Thymus (tissue), 11 donors: ENCODE measurements around the gene CCL15. TPM values are rescaled to one million over a fixed set of nuclear protein-coding genes. Genes with fewer than 3 reads are reported as not detected.

Source experiments
- DNase-seq, 9 donors: peaks; one replicate each; pipeline ENCODE4 v3.0.0-alpha.2; 2013; ENCODE audit warnings: low spot score in 9 of 9, low read depth in 6 of 9, missing footprints in 1 of 9
- H3K27ac ChIP-seq, 2 donors: one replicate each; pipeline ENCODE4 v1.5.1; 2013; ENCODE audit warnings: control low read depth in 1 of 2, low read depth in 1 of 2, low read length in 1 of 2, mild to moderate bottlenecking in 1 of 2, moderate library complexity in 1 of 2
- H3K27me3 ChIP-seq, 2 donors: one replicate each; pipeline ENCODE4 v1.5.1; 2013; ENCODE audit warnings: low read length in 1 of 2; ENCODE audit not compliant: control insufficient read depth in 2 of 2, insufficient read depth in 1 of 2
- H3K36me3 ChIP-seq, 2 donors: one replicate each; pipeline ENCODE4 v1.5.1; 2013; ENCODE audit warnings: low read length in 1 of 2, mild to moderate bottlenecking in 1 of 2, moderate library complexity in 1 of 2; ENCODE audit not compliant: control insufficient read depth in 2 of 2, insufficient read depth in 2 of 2
- H3K4me1 ChIP-seq, 2 donors: one replicate each; pipeline ENCODE4 v1.5.1; 2013; ENCODE audit warnings: low read length in 2 of 2; ENCODE audit not compliant: control insufficient read depth in 2 of 2, insufficient read depth in 2 of 2
- H3K4me3 ChIP-seq, 2 donors: one replicate each; pipeline ENCODE4 v1.5.1; 2013; ENCODE audit warnings: low read length in 2 of 2, control low read depth in 1 of 2, mild to moderate bottlenecking in 1 of 2
- H3K9me3 ChIP-seq, 2 donors: one replicate each; pipeline ENCODE4 v1.5.1; 2013; ENCODE audit warnings: low read length in 1 of 2, mild to moderate bottlenecking in 1 of 2; ENCODE audit not compliant: control insufficient read depth in 2 of 2, insufficient read depth in 1 of 2
- WGBS: extraction: QIAGEN DNeasy Blood & Tissue Kit; methylation state at CpG from one replicate; pipeline ENCODE4 v1.1.7; 2013; 5-methylcytosine and 5-hydroxymethylcytosine counted together
- polyA plus RNA-seq: library from polyadenylated mRNA; stranded (reverse); fragments of 200-250 nt; gene quantifications from one replicate; pipeline ENCODE4 v1.2.3, GENCODE V29; 2013
- total RNA-seq: library from RNA; stranded (reverse); fragments of 120-200 nt; gene quantifications from one replicate; pipeline ENCODE4 v1.2.4, GENCODE V29; 2013
- donor health status: healthy.

The CCL15 gene
- total and polyA plus RNA-seq, 2 donors, result 0.73 TPM; not detected in 1

GRCh38 chr17:35981908-35982330 lies 19.4 kb downstream of the CCL15 start:
- 90% methylated on average over 4 of the region's 4 CpGs for WGBS
- no peaks in the 10 kb centered on the region for H3K36me3 ChIP-seq
- no peaks in the 10 kb centered on the region for H3K27me3 ChIP-seq
- H3K4me3 ChIP-seq, result no peak overlapping the region
- H3K9me3 ChIP-seq, result no peaks in the 10 kb centered on the region
- DNase-seq, result no peak
- H3K27ac ChIP-seq, result no peak overlapping the region
- H3K4me1 ChIP-seq, result no peaks in the 10 kb centered on the region

- no peaks in the 10 kb centered on the region for H3K36me3 ChIP-seq
- H3K27me3 ChIP-seq, result no peaks in the 10 kb centered on the region
- no peak for DNase-seq
- no peak within 1 kb of the TSS for H3K4me3 ChIP-seq
- H3K9me3 ChIP-seq, result no peaks in the 10 kb centered on the region
- H3K4me1 ChIP-seq, result no peaks in the 10 kb centered on the region
- 96% methylated on average over 12 of the region's 12 CpGs for WGBS
- H3K27ac ChIP-seq, result no peak within 1 kb of the TSS
Observed at GRCh38 chr17:35981246-35981645, 20.1 kb downstream of the CCL15 start, which contains the start of gene CCL16. Gene CCL16 (minus strand): TSS chr17:35981497. CDS start chr17:35981420, 77 bp downstream.

DNA sequence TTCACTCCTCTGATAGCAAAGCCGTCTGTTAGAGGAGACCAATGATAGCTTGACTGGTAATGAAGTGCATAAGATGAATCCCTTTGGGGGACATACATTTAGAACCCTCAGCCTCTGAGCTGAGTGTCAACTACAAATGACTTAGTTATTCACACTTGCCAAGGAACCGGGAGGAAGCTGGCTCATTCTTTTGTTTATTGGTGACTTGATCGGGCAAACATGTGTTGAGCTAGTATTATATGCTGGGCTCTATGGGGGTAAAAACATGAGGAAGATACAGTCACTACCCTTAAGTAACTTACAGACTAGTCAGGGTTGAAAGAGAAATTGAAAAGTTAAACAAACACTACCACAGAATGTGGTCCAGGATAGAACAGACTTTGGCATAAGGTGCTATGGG lies 23.0 kb downstream of the CCL15 start:
- no peaks in the 10 kb centered on the region for H3K36me3 ChIP-seq
- DNase-seq, result no peak
- no peaks in the 10 kb centered on the region for H3K9me3 ChIP-seq
- no peaks in the 10 kb centered on the region for H3K27me3 ChIP-seq
- no peak overlapping the region for H3K27ac ChIP-seq
- 97% methylated on average over 3 of the region's 3 CpGs for WGBS
- H3K4me3 ChIP-seq, result no peak overlapping the region
- H3K4me1 ChIP-seq, result no peaks in the 10 kb centered on the region

- 95% methylated on average over 7 of the region's 7 CpGs for WGBS
- Histone ChIP-seq H3K27ac (no peak overlapping the region), H3K36me3 (no peaks in the 10 kb centered on the region), H3K27me3 (no peaks in the 10 kb centered on the region), H3K9me3 (no peaks in the 10 kb centered on the region), H3K4me3 (no peak overlapping the region), H3K4me1 (no peaks in the 10 kb centered on the region)
- DNase-seq, result no peak
Observed at GRCh38 chr17:35977509-35977908, 23.8 kb downstream of the CCL15 start.

GRCh38 chr17:35973333-35974260 lies 27.8 kb downstream of the CCL15 start:
- DNase-seq, result no peak
- 82% methylated on average over 10 of the region's 10 CpGs for WGBS
- Histone ChIP-seq H3K27ac (no peak overlapping the region), H3K27me3 (no peaks in the 10 kb centered on the region), H3K9me3 (no peaks in the 10 kb centered on the region), H3K4me3 (no peak overlapping the region), H3K36me3 (no peaks in the 10 kb centered on the region), H3K4me1 (no peaks in the 10 kb centered on the region)

DNA sequence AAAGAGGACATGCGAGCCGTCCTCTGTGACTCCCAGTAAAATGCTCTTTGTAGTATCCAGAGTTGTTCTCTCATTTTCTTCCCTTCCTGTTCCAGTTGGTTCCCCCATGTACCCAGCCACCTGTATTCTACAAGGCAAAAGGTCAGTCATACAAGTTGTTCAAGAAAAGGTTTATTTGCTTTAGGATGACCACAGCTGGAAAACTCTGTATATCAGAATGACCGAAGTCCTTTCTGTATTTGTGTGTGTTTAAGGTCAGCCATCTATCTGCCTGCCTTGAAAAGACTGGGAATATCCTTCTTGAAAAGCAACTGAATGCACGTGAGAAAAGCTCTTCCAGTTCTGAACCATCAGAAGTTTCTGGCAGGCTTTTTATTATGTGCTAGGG lies 28.4 kb downstream of the CCL15 start:
- no peaks in the 10 kb centered on the region for H3K27me3 ChIP-seq
- no peak overlapping the region for H3K27ac ChIP-seq
- H3K4me1 ChIP-seq, result no peaks in the 10 kb centered on the region
- H3K9me3 ChIP-seq, result no peaks in the 10 kb centered on the region
- no peaks in the 10 kb centered on the region for H3K36me3 ChIP-seq
- H3K4me3 ChIP-seq, result no peak overlapping the region
- DNase-seq, result no peak
- WGBS, result 95% methylated on average over 4 of the region's 4 CpGs

GRCh38 chr17:35972535-35972934 lies 28.8 kb downstream of the CCL15 start:
- no peaks in the 10 kb centered on the region for H3K9me3 ChIP-seq
- H3K27ac ChIP-seq, result no peak overlapping the region
- no peaks in the 10 kb centered on the region for H3K4me1 ChIP-seq
- WGBS, result 88% methylated on average over 6 of the region's 6 CpGs
- H3K36me3 ChIP-seq, result no peaks in the 10 kb centered on the region
- DNase-seq, result no peak
- H3K27me3 ChIP-seq, result no peaks in the 10 kb centered on the region
- no peak overlapping the region for H3K4me3 ChIP-seq

DNA sequence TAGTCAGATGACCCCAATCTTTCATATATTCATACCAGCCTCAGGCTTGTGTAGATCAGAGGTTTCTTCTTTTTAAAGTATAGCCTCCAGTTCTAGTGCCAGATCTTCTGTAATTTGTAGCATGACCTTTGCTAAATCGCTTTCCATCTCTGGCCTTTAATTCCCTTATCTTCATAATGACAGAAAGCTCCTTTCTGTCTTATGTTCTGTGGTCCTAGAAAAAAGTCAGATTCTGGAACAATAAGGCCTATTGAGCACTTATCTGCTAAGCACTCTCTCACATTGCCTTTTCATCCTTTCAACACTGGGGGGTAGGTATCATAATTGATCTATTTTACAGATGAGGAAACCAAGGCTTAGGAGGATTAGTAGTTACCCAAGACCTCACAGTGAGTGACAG lies 29.3 kb downstream of the CCL15 start:
- Histone ChIP-seq H3K4me3 (no peak overlapping the region), H3K27me3 (no peaks in the 10 kb centered on the region), H3K4me1 (no peaks in the 10 kb centered on the region), H3K9me3 (no peaks in the 10 kb centered on the region), H3K27ac (no peak overlapping the region), H3K36me3 (no peaks in the 10 kb centered on the region)
- 100% methylated on average over 1 of the region's 1 CpG for WGBS
- no peak for DNase-seq

GRCh38 chr17:35969558-35970380 lies 31.6 kb downstream of the CCL15 start:
- Histone ChIP-seq H3K9me3 (no peaks in the 10 kb centered on the region), H3K4me3 (no peak overlapping the region), H3K36me3 (no peaks in the 10 kb centered on the region), H3K4me1 (no peaks in the 10 kb centered on the region), H3K27ac (no peak overlapping the region), H3K27me3 (no peaks in the 10 kb centered on the region)
- DNase-seq, result peak; percentile 30 to 82 (median 63)
- WGBS, result 53% methylated on average over 8 of the region's 8 CpGs
